BJ (cell line): ENCODE results near the gene AICDA. TPM values are rescaled to one million over a fixed set of nuclear protein-coding genes. Genes with fewer than 3 reads are reported as not detected.

Source experiments
- CTCF ChIA-PET: fragments of 350-600 bp; formaldehyde crosslinking; extraction: SDS; loops from one replicate; lab custom pipeline; 2021; ENCODE audit warnings: antibody characterized with exemption, inconsistent platforms; lab: Yijun Ruan, JAX
- POLR2A ChIA-PET: fragments of 300-600 bp; sonication (Branson Sonifier 250); formaldehyde crosslinking; extraction: SDS; loops from one replicate; lab custom pipeline; 2021; ENCODE audit warnings: antibody characterized with exemption; lab: Charles Lee
- DNase-seq: peaks from one replicate; pipeline ENCODE4 v3.0.0-alpha.2; 2011; ENCODE audit warnings: low read depth
- H3K27me3 ChIP-seq: 2 replicates; pipeline ENCODE4 v1.6.0; 2011; ENCODE audit warnings: low read length; ENCODE audit not compliant: control insufficient read depth, insufficient read depth
- H3K36me3 ChIP-seq: 2 replicates; pipeline ENCODE4 v1.5.1; 2011; ENCODE audit warnings: low read length; ENCODE audit not compliant: control insufficient read depth, insufficient read depth
- H3K4me3 ChIP-seq: 2 replicates; pipeline ENCODE4 v1.5.1; 2011; ENCODE audit warnings: low read depth, mild to moderate bottlenecking, control low read depth, low read length
- polyA plus RNA-seq: library from polyadenylated mRNA; depleted of rRNA; stranded (reverse); fragments of >200 nt; gene quantifications from 2 replicates; pipeline ENCODE4 v1.2.3, GENCODE V29; 2011
- TF ChIP-seq, protein P1 (sequence below): IDR thresholded peaks from 2 replicates; pipeline ENCODE4 v1.5.1; 2011; ENCODE audit warnings: low read depth, mild to moderate bottlenecking, control low read depth, inconsistent platforms, low read length, moderate library complexity; ENCODE audit not compliant: insufficient read depth

The AICDA gene
- polyA plus RNA-seq, 1 experiment, result not detected

DNA sequence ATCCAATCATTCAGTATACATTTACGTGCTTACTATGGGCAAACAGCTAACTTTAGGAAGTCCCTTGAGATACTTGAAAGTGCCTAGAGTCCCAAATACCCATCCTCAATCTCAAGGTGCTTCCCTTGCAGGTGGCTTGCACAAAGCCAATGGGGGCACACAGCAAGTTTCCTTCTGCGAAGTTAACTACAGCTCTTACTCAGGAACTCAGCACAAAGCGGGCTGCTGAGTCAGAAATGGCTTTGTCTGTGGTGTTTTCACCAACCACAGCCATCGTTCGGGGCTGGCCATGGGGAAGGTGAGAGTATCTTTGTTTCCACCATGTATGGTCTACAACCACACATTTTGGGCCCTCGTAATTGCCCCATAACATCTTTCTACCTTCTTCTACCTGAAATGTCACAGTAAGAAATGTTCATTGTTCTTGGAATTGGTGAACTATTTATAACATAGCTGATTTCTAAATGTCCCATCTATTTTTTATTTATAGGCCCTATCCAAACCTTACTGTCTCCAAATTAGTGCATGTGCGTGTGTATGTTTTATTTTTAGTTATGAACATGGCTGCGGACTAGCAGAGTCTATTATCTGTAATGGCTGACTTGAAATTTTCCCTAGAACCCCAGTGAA is 36.0 kb upstream of the AICDA start:
- DNase-seq, result no peak
- POLR2A ChIA-PET, result no interaction called here
- no peak overlapping the region for H3K4me3 ChIP-seq
- no peaks in the 10 kb centered on the region for H3K36me3 ChIP-seq
- TF ChIP-seq, protein P1, sequence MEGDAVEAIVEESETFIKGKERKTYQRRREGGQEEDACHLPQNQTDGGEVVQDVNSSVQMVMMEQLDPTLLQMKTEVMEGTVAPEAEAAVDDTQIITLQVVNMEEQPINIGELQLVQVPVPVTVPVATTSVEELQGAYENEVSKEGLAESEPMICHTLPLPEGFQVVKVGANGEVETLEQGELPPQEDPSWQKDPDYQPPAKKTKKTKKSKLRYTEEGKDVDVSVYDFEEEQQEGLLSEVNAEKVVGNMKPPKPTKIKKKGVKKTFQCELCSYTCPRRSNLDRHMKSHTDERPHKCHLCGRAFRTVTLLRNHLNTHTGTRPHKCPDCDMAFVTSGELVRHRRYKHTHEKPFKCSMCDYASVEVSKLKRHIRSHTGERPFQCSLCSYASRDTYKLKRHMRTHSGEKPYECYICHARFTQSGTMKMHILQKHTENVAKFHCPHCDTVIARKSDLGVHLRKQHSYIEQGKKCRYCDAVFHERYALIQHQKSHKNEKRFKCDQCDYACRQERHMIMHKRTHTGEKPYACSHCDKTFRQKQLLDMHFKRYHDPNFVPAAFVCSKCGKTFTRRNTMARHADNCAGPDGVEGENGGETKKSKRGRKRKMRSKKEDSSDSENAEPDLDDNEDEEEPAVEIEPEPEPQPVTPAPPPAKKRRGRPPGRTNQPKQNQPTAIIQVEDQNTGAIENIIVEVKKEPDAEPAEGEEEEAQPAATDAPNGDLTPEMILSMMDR, result no peak
- CTCF ChIA-PET, result interaction anchor here (0.6 to 1.1 kb wide), 4 partner anchors 9 to 202 kb away, joined by 3 to 5 read pairs (median 4); no protein-coding TSS in a partner anchor
- H3K27me3 ChIP-seq, result no peaks in the 10 kb centered on the region

DNA sequence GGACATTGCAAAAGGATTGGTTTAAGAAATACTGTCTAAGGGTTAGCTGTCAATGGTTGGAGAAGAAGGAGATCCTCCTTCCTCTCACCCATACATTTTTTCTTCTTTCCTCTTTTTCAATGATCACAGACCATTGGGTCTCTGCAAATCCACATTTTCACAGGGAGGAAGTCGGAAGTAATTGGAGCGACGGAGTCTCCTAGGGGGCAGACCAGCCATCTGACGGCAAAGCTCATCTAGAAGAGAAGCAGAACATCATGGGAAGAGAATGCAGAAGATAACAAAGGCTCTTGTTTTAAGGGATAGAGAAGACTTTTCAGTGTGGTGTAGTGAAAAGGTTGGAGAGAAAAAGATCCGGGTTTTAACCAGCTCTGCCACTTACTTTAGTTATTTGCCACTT is 35.3 kb upstream of the AICDA start:
- H3K27me3 ChIP-seq, result no peaks in the 10 kb centered on the region
- TF ChIP-seq, protein P1, result no peak
- ChIA-PET CTCF (interaction anchor here (0.6 to 1.1 kb wide), 3 partner anchors 11 to 203 kb away, joined by 3 to 4 read pairs (median 4); no protein-coding TSS in a partner anchor), POLR2A (no interaction called here)
- no peaks in the 10 kb centered on the region for H3K36me3 ChIP-seq
- no peak overlapping the region for H3K4me3 ChIP-seq
- no peak for DNase-seq

DNA sequence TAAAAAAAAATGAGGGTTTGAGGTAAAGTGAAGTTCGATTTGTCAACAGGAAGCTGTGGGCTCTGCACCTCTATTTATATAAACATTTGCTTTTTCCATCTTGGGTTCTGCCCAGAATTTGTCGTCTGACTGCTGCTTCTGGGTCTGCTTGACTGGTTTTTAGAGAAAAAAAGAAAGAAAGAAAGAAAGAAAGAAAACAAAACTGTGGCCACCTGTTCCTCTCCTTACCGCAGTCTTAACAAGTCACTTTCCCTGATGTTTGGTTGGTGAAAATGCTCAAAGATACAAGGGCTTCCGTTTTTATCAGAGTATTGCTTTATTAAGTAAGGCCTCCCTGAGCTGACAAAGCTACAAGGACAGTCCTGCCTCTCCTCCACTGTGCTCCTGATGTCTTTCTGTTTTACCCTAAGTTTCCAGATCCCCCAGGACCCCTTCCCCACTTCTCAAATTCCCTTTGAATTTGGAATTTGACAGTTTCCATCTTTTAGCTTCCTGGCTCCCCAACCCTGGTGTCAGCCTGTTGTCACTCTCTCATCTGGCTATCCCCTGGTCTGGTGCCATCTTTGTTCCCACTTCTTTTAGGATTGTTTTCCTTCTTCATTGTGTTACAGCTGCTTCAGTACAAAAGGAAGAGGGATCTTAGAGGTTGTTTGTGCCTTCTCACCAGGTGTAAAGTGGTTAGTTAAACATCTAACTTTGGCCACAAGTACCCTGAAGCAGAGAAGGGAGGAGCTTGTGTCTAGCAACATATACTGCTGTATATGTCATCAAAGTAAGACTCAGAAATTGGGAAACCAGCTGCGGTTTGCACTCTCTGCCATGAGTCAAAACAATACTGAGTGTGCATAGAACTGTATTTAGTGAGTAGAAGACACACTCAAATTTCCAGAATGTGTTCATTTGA is 31.9 kb upstream of the AICDA start:
- ChIA-PET POLR2A (interaction anchor here (0.6 kb wide), 1 partner anchor 419 kb away, joined by 3 read pairs; no protein-coding TSS in a partner anchor), CTCF (interaction anchor here (1.0 kb wide), 3 partner anchors 16 to 405 kb away, joined by 3 read pairs; partner anchors contain the start of gene M6PR)
- H3K27me3 ChIP-seq, result no peaks in the 10 kb centered on the region
- no peak for DNase-seq
- H3K36me3 ChIP-seq, result no peaks in the 10 kb centered on the region
- TF ChIP-seq, protein P1, result no peak
- H3K4me3 ChIP-seq, result no peak overlapping the region

DNA sequence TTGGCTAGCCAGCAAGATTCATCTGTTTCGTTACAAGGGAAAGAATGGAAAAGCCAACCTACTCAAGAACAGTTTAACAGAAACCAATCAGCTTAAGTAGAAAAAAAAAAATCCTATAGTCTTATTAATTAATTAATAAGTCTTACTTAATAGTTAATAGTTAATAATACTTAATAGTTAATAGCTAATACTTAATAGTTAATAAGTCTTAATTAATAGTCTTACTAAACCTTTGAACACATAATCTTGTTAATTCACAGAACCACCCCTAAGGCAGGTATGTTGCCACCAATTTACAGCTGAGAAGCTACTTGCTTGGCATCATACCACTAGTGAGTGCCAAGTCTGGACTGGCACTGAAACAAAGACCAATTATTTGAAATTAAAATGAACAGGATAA is 30.1 kb upstream of the AICDA start:
- POLR2A ChIA-PET, result no interaction called here
- Histone ChIP-seq H3K27me3 (no peaks in the 10 kb centered on the region), H3K36me3 (no peaks in the 10 kb centered on the region), H3K4me3 (no peak overlapping the region)
- CTCF ChIA-PET, result interaction anchor here (0.7 to 1.0 kb wide), 2 partner anchors 14 to 98 kb away, joined by 4 read pairs; no protein-coding TSS in a partner anchor
- TF ChIP-seq, protein P1, result no peak
- DNase-seq, result no peak

DNA sequence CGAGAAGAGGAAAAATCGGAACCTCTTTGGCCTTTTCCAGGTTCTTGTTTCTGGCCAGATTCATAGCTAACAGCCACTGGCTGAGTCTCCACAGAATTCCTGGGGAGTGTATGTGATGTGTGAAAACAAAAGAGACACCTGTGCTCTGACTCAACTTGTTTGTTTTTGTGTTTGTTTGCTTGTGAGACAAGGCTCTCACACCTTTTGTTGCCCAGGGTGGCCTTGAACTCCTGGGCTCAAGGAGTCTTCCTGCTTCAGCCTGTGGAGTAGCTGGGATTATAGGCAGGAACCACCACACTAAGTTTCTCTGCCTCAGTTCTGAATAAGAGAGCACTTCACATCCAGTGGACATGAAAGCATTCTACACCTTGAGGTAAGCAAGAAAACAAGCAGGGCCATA is 27.3 kb upstream of the AICDA start:
- DNase-seq, result no peak
- ChIA-PET POLR2A (no interaction called here), CTCF (no interaction called here)
- TF ChIP-seq, protein P1, result no peak
- Histone ChIP-seq H3K27me3 (no peaks in the 10 kb centered on the region), H3K4me3 (no peak overlapping the region), H3K36me3 (no peaks in the 10 kb centered on the region)
